Lower lobe of right lung (tissue), 2 donors: Measurements from ENCODE around the gene INPP4A. TPM values are rescaled to one million over a fixed set of nuclear protein-coding genes. Genes with fewer than 3 reads are reported as not detected.

Source experiments
- ATAC-seq, 2 donors: fragments of 200-7000 bp; cut with Tn5 transposase; one replicate each; pipeline ENCODE4 v1.9.1; 2020 to 2022; ENCODE audit warnings: mild to moderate bottlenecking in 2 of 2, moderate library complexity in 2 of 2
- DNase-seq: peaks from one replicate; pipeline ENCODE4 v3.0.0-alpha.2; 2020
- H3K27ac ChIP-seq: fragments of 200-600 bp; one replicate; pipeline ENCODE4 v1.8.0; 2022
- H3K27me3 ChIP-seq: fragments of 200-600 bp; one replicate; pipeline ENCODE4 v1.8.0; 2022; ENCODE audit warnings: low read depth
- H3K36me3 ChIP-seq: fragments of 200-600 bp; one replicate; pipeline ENCODE4 v1.8.0; 2022; ENCODE audit warnings: mild to moderate bottlenecking
- H3K4me1 ChIP-seq: fragments of 200-600 bp; one replicate; pipeline ENCODE4 v1.8.0; 2022
- H3K4me3 ChIP-seq: fragments of 200-600 bp; one replicate; pipeline ENCODE4 v1.8.0; 2022; ENCODE audit warnings: mild to moderate bottlenecking
- H3K9me3 ChIP-seq: fragments of 200-600 bp; one replicate; pipeline ENCODE4 v1.8.0; 2022
- CTCF ChIP-seq: fragments of 200-600 bp; IDR thresholded peaks from one replicate; pipeline ENCODE4 v1.8.0; 2022; ENCODE audit warnings: antibody characterized with exemption, mild to moderate bottlenecking
- intact Hi-C: fragments of 100-400 bp; cut with DNase I; formaldehyde crosslinking; loops from one replicate; pipeline ENCODE4 v1.11.0; 2022
- total RNA-seq: library from RNA; stranded (reverse); fragmentation: NEBNext Ultra II Directional; extraction: Animal tissue kit (Norgen Biotek cat#: 25700); gene quantifications from one replicate; pipeline ENCODE4 v1.2.1, GENCODE V29; 2021
- donor health status: DM: no; HTN: yes; CAD: no; lungs with severe emphysema.

The INPP4A gene
- total RNA-seq, 1 donor from 2014 or later, result 35.6 TPM

DNA sequence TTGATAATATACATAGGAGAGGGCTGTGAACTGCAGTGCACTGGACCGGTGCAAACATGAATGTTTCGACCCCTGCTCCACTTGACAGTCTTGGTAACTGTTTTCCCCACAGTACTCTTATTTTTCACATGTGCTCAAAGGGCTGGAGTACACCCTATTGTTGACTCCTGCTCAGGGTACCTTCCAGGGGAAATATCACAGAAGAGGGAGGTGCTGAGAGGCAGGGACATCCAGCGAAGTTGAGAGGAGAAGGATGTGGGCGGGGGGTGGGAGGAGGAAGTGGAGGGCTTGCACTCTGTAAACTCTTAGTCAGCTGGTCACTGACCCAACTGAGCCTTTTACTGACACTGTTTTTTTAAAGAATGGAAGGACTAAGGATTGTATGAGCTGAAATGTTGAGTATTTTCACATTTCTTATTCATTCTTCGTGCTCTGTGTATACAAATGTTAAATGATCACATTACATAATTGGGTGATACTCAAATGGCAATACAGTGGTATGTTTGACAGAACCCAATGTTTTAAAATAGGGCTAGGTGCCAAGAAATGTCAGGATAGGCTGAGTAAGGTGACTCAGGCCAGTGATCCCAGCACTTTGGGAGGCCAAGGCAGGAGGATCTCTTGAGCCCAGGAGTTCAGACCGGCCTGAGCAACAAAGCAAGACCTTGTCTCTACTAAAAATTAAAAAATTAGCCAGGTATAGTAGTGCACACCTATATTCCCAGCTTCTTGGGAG, 10.0 kb downstream of the INPP4A start:
- ATAC-seq (peak; percentile 77 to 80), DNase-seq (no peak)
- H3K27ac ChIP-seq, result peak overlapping the region; percentile 65
- H3K9me3 ChIP-seq, result no peaks in the 10 kb centered on the region
- H3K27me3 ChIP-seq, result no peaks in the 10 kb centered on the region
- H3K36me3 ChIP-seq, result no peaks in the 10 kb centered on the region
- intact Hi-C loops, result no loop called here
- H3K4me1 ChIP-seq, result peaks cover 58% of the 10 kb centered on the region
- TF ChIP-seq CTCF, result no peak
- H3K4me3 ChIP-seq, result no peak overlapping the region

- intact Hi-C loops, result no loop called here
- DNase-seq (no peak), ATAC-seq (peak; percentile 59 to 75)
- Histone ChIP-seq H3K4me1 (peaks cover 66% of the 10 kb centered on the region), H3K36me3 (no peaks in the 10 kb centered on the region), H3K27me3 (no peaks in the 10 kb centered on the region), H3K27ac (peak overlapping the region; percentile 65), H3K9me3 (no peaks in the 10 kb centered on the region), H3K4me3 (no peak overlapping the region)
- no peak for TF ChIP-seq CTCF
Measured at GRCh38 chr2:98455494-98455976, 10.9 kb downstream of the INPP4A start.

GRCh38 chr2:98457045-98457696, 12.5 kb downstream of the INPP4A start:
- Histone ChIP-seq H3K9me3 (no peaks in the 10 kb centered on the region), H3K27me3 (no peaks in the 10 kb centered on the region), H3K27ac (no peak overlapping the region), H3K4me3 (no peak overlapping the region), H3K4me1 (peaks cover 69% of the 10 kb centered on the region), H3K36me3 (no peaks in the 10 kb centered on the region)
- DNase-seq, result no peak
- no peak for ATAC-seq
- intact Hi-C loops, result no loop called here
- TF ChIP-seq CTCF, result no peak

DNA sequence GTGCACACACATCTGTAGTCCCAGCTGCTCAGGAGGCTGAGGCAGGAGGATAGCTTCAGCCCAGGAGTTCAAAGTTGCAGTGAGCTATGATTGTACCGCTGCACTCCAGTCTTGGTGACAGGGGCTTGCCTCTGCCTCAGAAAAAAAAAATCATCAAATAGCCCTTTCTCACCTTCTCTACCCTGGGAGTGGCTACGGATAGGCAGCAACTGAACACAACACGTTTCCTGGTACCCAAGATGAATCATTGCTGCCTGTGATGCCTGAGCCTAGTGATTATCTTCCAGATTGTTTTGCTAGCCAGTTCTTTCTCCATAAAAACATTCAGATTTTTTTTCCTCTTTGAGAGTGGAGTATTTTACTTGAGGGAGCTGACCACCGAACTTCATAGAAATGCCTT, 13.5 kb downstream of the INPP4A start:
- Histone ChIP-seq H3K36me3 (no peaks in the 10 kb centered on the region), H3K4me3 (no peak overlapping the region), H3K4me1 (peaks cover 64% of the 10 kb centered on the region), H3K27me3 (no peaks in the 10 kb centered on the region), H3K9me3 (no peaks in the 10 kb centered on the region), H3K27ac (no peak overlapping the region)
- DNase-seq (no peak), ATAC-seq (no peak)
- intact Hi-C loops, result no loop called here
- no peak for TF ChIP-seq CTCF

DNA sequence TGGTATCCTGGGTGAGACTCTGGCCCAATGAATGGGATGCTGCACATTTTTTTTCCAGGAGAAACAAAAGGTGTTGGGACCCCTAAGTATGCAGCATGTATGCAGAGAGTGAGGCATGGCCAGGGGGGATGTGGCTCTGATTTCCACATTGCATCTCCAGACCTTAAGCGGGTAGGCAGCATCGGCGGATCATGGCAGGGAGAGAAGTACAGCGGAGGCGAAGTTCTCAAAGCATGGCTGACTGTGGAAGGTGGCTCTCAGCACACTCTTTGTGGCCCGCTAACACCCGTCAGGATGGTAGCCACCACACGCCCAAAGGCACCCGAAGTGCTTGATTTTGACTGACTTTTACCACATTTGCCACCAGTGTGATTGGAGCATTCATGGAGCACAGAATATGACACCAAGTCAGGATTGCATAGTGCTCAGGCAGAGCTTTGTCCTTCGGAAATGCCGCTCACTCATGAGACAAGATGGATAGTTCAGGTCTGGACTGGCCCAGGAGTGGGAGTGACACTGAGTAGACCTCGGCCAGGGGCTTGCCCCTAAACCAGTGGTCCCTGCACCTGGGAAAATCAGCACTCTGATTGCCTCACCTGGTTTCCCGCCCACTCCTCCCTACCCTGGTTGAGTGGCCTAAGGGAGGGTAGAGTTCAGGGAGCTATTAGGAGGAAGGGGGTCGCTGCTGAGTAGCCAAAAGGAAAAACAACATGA, 14.2 kb downstream of the INPP4A start:
- intact Hi-C loops, result no loop called here
- Histone ChIP-seq H3K4me1 (peaks cover 66% of the 10 kb centered on the region), H3K27ac (no peak overlapping the region), H3K4me3 (no peak overlapping the region), H3K36me3 (no peaks in the 10 kb centered on the region), H3K9me3 (no peaks in the 10 kb centered on the region), H3K27me3 (no peaks in the 10 kb centered on the region)
- no peak for TF ChIP-seq CTCF
- ATAC-seq (no peak), DNase-seq (no peak)
